HTERT RPE-1 (cell line): Measurements from ENCODE around the gene ADD2.
"Not testable (repeated sequence)": the region's sequence is repeated elsewhere in the genome, so short reads cannot be mapped to it uniquely, and the experiment has no call there.

Experiments
- in situ Hi-C: fragments of 300-500 bp; cut with MboI; formaldehyde crosslinking; loops from 4 replicates; pipeline ENCODE4 v1.14.3; 2020; ENCODE audit warnings: low sequenced_read_pairs

Gene ADD2

DNA sequence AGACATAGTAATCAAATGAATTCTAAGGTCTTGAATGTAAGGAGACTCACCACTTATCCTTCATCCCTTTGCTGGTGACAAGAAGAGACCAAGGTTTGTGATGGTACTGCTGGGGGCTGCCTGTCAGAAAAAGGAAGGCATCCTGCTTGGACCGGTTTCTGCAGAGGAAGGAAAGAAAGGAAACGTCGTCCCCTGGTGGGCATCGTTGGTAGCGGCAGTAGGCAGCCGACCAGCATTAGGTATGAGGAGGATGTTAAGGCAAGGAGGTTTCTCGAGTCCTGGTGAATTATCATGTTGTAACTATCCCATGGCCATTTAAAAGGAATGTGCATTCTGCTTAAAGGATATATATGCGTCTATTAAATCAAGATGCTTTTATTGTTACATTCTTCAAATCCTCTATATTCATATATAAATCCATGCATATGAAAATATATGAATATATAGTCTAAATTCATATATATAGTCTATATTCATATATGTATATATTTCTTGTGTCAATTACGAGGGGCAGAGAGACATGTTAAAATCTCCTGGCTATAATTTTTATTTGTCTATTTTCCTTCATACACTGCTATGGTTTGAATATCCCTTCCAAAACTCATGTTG is 120.0 kb downstream of the ADD2 start:
- in situ Hi-C loops, result loop anchor here (25.0 kb wide), 1 partner anchor 336 kb away; the partner anchor contains the start of gene FAM136A

DNA sequence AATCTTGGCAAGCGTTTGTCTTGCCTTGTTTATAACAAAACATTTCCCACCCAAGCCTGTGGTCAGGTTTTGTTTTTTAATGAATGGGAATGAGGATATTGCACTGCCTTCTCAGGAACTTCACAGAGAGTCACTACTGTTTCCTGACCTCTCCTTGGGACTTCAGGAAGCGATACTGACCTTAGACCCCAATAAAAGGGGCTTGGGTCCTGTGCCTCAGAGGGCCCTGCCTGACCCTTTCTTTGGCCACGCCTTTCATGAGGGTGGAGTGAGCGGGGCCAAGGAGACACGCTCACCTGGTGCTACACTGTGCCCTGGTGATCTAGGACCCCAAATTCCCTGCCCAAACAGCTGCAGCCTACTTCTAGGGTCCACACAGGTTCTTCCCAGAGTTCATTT is 121.6 kb downstream of the ADD2 start:
- in situ Hi-C loops, result loop anchor here (25.0 kb wide), 1 partner anchor 334 kb away; the partner anchor contains the start of gene FAM136A

DNA sequence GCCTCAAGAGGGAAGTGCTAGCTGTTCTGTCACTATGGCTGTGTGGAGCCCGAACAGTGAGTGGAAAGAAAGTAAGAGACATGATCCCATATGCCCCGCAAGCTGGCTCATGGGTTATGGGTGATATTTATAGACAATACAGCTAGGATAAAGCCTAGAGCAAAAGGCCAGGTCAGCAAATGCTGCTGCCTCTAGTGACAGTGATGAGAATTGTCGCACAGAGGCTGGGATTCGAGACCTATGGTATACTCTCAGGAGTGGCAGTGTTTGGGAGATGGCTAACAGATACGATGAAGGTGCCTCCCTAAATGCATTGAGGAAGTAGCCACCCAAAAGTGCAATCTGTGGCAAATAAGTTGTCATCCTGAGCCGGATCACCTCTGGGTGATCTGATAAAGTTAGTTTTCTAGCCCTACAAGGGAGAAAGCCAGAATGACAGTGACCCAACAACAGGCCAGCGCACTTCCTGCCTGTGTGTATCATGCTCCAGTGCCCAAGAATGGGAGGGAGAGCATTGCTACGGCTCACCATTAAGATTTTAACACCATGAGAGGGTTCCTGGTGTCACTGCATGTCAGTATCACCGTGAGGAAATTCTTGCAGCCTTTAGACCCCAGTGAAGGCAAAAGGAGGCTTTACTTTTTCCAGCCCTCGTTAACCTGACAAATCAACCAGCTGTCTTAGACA is 122.1 kb downstream of the ADD2 start:
- in situ Hi-C loops, result loop anchor here (25.0 kb wide), 1 partner anchor 334 kb away; the partner anchor contains the start of gene FAM136A

DNA sequence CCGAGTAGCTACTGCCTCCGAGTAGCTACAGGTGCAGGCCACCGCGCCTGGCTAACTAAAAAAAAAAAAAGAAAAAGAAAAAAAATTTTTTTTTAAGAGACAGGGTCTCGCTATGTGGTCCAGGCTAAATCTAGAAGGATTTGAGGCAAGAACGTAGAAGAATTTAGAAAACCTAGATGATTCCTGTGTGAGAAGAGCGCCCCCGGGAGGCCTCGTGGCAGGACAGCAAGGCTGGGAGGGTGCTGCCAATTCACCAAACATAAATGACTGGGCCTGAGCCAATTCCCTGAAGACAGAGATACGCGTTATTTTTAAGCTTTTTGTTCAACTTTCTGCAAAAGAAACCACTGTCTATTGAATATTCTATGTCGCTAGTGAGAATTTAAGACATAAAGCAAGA is 124.3 kb downstream of the ADD2 start:
- in situ Hi-C loops, result loop anchor here (25.0 kb wide), 1 partner anchor 331 kb away; the partner anchor contains the start of gene FAM136A

DNA sequence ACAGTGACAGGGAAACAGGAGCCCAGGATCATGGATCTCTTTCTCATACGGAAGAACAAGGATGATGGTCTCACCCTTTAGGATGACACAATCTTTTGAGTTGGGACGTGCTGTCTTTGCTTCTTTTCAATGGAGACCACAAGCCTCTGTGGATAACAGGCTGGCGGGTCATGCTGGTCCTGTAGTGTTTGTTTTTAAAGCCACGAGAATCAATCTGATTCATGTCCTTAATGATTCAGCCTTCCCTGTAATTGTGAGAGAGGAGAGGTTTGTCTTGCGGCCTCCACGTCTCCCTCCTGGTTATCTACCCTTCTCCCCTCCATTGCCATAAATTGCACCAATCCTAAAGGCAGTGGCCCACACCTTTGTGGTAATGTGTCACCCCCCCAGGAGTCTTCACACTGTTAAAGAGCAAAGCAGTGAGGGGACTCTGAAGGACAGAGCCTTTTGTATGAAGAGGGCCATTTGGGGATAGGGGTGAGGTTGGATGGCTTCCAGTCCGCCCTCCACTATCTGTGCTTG is 126.7 kb downstream of the ADD2 start:
- in situ Hi-C loops, result loop anchor here (25.0 kb wide), 1 partner anchor 329 kb away; the partner anchor contains the start of gene FAM136A

DNA sequence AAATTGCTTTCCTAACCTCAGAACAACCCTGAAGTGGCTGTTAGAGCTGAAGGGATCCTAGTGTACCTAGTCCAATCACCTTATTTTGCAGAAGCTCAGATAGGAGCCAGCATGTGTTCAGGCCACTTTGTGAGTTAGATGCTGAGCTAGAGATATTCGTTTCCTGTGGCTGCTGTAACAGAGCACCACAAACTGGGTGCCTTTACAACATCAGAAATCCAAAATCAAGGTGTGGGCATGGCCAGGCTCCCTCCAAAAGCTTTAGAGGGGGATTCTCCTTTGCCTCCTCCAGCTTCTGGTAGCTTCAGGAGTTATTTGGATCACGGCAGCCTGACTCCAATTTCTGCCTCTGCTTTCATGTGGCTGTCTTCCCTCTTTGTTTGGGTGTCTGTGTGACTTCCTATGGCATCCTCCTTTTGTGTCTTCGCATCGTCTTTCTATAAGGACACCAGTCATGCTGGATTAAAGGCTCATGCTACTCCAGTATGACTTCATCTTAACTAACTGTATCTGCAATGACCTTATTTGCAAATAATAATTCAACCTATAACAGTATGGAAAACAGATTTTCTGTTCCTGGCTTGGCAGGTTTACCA is 128.1 kb downstream of the ADD2 start:
- in situ Hi-C loops, result loop anchor here (25.0 kb wide), 1 partner anchor 328 kb away; the partner anchor contains the start of gene FAM136A

DNA sequence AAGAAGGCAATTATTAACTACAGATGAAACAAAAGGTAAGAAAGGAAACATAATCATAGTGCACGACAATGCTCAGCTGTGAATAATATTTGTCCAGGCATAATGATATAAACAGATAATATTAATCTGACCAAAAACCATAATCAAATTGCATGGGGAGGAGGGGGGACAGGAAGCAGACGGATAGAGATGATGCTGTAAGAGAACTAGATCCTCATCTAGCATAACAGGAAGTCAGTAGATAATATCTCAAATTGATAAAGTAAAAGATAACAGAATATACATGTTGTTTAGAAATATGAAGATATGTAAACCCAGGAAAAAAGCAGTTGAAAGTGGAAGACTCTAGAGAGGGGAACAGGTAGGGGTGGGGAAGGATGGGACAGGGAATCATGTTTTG is 129.4 kb downstream of the ADD2 start:
- in situ Hi-C loops, result loop anchor here (25.0 kb wide), 1 partner anchor 326 kb away; the partner anchor contains the start of gene FAM136A

DNA sequence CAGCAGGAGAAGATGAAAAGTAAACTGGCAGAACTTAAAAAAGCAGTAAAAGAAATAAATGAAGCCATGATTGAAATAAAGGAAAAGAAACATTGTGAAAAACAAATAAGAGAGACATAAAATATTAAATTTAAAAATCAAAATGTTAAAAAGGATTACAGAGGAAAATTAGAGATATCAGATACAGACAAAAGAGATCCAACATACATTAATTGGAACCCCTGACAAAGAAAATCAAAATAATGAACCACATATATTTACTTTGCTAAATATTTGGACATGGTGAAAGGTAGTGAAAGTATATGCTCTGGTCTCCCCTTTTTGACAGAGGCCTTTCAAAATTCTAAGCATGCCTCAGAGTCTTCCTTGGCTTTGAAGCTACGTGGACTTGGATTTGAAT is 134.5 kb downstream of the ADD2 start:
- in situ Hi-C loops, result loop anchor here (25.0 kb wide), 1 partner anchor 321 kb away; the partner anchor contains the start of gene FAM136A

DNA sequence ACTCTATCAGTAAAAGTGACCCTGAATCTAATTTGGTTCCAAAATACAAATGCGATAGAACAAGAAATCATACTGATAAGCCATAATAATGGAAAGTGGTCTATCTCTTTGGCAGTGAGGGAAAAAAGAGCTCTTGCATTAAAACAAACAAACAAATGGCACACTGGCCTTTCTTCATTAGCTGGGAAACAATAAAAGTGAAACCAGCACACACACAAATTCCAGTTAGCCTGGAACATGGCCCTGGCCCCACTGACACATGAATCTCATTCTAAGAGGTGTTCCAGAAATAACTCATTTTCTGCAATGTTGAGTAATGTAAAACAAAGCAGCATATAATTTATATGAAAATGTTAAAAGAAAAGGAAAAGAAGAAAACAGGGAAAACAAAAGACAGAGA is 135.0 kb downstream of the ADD2 start:
- in situ Hi-C loops, result loop anchor here (25.0 kb wide), 1 partner anchor 321 kb away; the partner anchor contains the start of gene FAM136A

DNA sequence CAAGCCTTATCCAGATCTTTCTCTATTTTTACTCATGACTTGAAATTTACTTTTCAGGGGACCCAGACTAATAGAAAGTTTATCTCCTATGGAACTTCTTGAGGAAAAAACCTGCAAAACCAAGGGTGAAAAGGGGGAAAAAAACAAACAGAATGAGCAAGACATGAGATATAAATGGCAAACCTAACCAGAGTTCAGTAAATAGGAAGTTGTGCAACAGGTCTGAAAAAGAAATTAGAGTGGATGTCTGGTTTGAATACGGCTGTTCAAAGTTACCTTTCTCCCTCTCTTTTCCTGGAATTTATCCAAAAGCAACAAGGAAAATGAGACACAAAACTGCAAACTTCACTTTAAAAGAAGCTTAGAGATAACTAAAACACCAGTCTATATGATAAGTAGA is 135.6 kb downstream of the ADD2 start:
- in situ Hi-C loops, result loop anchor here (25.0 kb wide), 1 partner anchor 320 kb away; the partner anchor contains the start of gene FAM136A

DNA sequence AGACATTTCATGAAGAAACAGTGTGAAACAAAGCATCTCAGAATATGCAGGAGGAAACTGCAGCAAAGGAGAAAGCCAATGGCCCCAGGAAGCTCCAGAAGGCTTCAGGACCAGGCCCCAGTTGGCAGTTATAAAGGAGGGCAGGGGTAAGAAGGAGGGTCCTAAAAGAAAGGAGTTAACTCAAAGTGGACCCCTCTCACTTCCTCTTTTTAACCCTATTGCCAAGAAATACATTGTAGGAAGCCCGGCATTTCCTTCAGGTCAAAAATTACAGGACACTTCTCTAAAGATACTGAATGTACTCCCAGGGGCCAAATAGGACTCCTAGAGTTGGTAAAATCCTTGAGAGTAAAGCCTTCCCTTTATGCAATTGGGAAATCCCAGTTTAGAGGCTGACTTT is 137.2 kb downstream of the ADD2 start:
- in situ Hi-C loops, result loop anchor here (25.0 kb wide), 1 partner anchor 318 kb away; the partner anchor contains the start of gene FAM136A

DNA sequence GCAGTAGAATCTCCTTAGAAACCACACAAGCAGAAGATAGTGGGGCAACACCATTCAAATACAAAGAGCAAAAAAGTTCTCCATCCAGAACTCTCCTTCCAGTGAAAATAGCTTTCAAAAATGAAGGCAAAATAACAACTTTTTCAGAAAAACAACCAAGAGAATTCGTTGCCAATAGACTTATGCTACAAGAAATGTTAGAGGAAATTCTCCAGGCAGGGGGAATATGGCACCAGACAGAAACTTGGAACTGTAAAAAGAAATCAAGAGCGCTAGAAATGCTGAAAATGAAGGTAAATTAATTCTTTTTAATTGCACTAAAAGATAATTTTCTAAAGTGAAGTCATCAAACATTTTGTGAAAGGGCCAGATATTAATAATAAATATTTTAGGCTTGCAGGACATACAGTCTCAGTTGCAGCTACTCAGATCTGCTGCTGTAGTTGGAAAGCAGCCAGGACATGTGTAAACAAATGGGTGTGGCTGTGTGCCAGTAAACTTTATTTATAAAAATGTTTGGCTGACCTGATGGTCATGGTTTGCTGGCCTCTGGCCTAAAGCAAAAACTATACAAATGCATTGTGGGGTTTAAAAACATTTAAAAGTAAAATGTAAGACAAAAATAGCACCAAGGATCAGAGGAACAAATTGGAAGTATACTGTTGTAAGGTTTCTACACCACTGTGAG is 140.6 kb downstream of the ADD2 start:
- in situ Hi-C loops, result loop anchor here (25.0 kb wide), 1 partner anchor 315 kb away; the partner anchor contains the start of gene FAM136A

DNA sequence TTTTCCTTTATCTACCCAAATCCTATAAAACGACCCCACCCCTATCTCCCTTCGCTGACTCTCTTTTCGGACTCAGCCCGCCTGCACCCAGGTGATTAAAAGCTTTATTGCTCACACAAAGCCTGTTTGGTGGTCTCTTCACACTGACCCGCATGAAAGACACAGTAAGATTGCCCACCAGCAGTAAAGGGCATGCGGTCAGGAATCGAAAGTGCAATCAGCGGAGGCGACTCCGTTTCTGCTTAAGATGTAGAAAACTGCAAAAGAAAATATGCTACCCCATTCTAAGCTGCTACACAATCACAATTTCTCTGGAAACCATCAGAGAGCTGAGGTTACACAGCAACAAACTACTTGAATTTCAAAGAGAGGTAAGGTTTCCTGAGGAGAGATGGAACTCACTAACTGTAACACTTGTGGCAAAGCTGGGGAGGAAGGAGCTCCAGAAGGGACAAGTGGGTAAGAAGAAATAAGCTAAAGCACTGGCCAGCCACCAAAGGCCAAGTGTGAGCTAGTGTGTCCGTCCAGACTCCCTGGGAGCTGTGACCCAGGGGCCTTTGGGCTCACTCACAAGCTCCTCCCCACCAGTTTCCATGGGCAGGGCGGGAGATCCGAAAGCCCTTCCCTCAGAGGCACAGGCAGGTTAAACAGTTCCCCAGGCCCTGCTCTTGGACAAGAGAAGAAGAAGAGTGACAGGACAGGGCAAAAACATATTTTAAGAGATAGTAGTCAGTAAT is 141.6 kb downstream of the ADD2 start:
- in situ Hi-C loops, result loop anchor here (25.0 kb wide), 1 partner anchor 314 kb away; the partner anchor contains the start of gene FAM136A

DNA sequence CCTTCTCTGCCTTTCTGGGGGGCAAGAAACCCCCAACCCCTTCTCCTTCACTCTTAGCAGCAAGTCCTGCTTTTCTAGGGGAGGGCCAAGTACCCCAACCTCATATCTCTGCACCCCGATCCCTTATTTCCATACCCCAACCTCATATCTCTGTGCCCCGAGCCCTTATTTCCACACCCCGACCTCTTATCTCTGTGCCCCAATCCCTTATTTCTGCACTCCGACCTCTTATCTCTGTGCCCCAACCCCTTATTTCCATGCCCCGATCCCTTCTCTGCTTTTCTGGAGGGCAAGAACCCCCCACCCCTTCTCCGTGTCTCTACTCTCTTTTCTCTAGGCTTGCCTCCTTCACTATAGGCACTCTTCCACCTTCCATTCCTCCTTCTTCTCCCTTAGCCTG is 146.5 kb downstream of the ADD2 start:
- in situ Hi-C loops, result not testable (repeated sequence)

DNA sequence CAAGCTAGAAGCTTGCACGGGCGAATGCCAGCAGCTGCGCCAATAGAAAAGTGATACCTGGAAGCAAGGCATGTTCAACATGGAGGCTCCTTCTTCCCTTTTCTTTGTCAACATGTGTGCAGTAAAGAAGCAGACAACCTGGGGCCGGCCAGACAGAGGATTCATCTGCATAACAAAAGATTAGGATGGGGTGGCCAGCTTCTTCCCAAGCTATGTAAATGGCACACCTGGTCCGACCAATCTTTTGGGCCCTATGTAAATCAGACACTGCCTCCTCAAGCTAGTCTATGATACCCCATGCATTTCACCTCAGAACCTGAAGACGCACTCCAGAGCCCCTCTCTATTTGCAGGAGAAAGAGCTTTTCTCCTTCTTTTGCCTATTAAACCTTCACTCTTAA is 148.0 kb downstream of the ADD2 start:
- in situ Hi-C loops, result no loop called here

DNA sequence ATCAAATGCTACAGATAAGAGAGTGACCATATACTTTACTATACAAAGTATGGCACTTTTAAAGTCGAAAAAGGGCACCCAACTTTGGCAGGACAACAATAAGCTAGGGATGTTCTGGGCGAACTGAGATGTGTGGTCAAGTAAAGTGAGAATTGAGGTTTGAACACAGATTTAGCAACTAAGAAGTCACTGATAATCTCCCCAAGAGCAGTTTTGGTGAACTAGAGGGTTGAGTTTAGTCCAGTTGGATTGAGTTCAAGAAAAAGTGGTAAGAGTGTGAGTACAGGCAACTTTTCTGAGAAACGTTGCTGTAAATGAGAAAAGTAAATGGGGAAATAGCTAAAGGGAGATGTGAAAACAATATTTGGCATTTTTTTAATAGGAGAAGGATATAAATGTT is 148.8 kb downstream of the ADD2 start:
- in situ Hi-C loops, result no loop called here

DNA sequence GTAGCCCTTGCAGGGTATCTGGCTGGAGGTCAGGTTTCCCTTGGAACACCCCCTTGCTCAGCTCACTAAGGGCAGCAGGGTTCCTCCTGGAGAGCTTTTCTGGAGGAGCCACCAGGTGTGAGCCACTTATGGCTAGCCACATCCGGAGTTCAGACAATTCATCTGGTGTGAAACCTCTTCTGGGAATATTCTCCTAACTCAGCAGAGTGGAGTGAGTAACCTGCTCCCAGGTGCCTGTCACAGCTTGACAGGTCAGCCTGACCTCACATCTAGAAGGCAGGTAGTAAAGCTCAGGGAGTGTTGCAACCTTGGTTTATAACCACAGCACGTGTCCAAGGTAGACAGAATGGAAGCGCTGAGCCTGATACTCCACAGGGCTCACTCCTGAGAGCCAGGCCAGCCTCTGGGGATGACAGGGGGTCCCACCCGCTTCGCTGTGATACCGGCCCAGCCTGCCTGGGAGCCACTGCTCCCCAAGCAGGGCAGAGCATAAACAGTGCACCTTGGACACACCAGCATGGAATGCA is 151.8 kb downstream of the ADD2 start:
- in situ Hi-C loops, result no loop called here

DNA sequence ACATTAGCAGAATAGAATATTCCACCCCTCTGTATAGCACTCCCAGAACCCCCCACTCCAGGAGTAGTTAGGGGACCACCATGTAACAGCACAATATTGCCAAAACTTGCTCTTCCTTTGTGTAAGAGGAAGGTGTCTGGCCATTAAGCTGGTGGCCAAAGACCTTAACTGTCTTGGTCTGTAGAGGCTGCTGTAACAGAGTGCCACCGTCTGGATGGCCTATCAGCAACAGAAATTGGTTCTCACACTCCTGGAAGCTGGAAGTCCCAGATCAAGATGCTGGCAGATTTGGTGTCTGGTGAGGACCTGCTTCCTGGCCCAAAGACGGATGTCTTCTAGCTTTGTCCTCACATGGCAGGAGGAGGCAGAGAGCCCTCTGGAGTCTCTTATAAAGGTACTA is 152.8 kb downstream of the ADD2 start:
- in situ Hi-C loops, result no loop called here

DNA sequence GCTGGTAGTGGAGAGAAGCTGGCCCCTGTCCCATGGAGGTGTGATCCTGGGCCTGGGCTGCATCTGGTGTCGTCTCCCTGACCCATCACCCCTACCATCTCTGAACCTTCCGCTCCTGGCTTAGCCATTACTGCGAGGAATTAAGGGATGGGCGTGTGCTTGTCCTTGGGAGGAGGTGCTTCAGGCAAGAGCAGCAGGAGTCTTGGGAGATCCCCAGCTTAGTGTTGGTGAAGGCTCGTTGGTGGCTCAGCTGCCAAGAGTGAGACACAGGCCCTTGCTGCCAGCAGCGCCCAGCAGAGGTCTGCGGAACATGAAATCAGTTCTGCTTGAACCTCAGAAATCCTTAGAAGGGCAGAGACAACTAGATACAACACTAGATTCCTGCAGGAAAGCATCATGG is 154.5 kb downstream of the ADD2 start:
- in situ Hi-C loops, result no loop called here

DNA sequence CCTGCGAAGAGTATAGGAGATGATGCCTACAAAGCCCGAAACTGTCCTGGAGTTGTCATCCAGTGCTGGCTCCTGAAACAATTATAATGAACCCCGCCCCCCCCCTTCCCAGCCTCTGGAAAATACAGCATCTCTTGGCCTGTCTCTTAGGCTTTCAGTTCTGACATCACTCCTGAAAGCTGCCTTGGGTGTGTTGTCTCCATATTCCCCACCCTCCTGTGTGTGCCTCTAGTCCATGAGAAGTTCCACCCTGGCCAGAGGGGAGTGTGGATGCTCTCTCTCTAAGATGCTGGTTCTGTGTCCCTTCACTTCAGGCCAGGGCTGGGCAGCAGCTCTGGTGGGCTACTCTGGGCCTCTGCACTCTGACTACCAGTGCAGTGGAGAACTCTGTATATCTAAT is 155.4 kb downstream of the ADD2 start:
- in situ Hi-C loops, result no loop called here
